ENCODE measurements around the gene HTT-AS. TPM values are rescaled to one million over a fixed set of nuclear protein-coding genes. Genes with fewer than 3 reads are reported as not detected.

Gene HTT-AS
- total RNA-seq, 2 donors from 2014 or later, result not detected

GRCh38 chr4:3025881-3026280, 48.5 kb downstream of the HTT-AS start:
- DNase-seq (ENCODE audit: low spot score in 2 of 2) (no peak), ATAC-seq (no peak)
- Mint-ChIP-seq H3K9me3 (peaks cover 0 to 9% of the 10 kb centered on the region in 2 donors), H3K36me3 (peaks cover 0 to 9% of the 10 kb centered on the region in 2 donors), H3K27ac (no peak overlapping the region)

- Mint-ChIP-seq H3K27ac (no peak overlapping the region), H3K9me3 (peaks cover 0 to 9% of the 10 kb centered on the region in 2 donors), H3K36me3 (peaks cover 0 to 9% of the 10 kb centered on the region in 2 donors)
- ATAC-seq (no peak), DNase-seq (ENCODE audit: low spot score in 2 of 2) (no peak)
Observed at GRCh38 chr4:3022651-3023050, 51.7 kb downstream of the HTT-AS start.

GRCh38 chr4:3022112-3022511, 52.2 kb downstream of the HTT-AS start:
- no peak for DNase-seq (ENCODE audit: low spot score in 2 of 2)
- ATAC-seq, result no peak
- Mint-ChIP-seq H3K9me3 (peaks cover 0 to 9% of the 10 kb centered on the region in 2 donors), H3K27ac (no peak overlapping the region), H3K36me3 (peaks cover 0 to 9% of the 10 kb centered on the region in 2 donors)

- Mint-ChIP-seq H3K27ac (no peak overlapping the region), H3K9me3 (peaks cover 0 to 9% of the 10 kb centered on the region in 2 donors), H3K36me3 (peaks cover 0 to 9% of the 10 kb centered on the region in 2 donors)
- DNase-seq (ENCODE audit: low spot score in 2 of 2) (no peak), ATAC-seq (peak in 1 of 2 donors; percentile 86)
Observed at GRCh38 chr4:3021627-3022026, 52.7 kb downstream of the HTT-AS start.

DNA sequence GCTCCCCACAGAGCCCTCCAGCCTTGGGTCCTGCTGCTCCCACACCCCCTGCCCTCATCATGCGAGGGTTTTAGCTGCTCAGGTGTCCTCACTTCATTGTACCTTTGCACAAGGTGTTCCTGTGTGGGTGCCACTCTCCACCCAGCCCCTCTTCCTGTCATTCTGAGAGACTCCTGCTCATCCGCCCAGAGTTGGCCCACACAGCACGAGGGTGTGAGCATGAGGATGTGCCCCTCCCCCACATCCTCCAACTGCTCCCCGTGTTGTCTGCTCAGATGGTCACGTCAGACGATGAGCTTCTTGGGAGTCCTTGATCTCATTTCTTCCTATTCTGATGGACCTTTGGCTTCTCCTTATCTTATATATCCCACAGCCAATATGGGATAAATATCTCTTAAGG, 53.2 kb downstream of the HTT-AS start:
- DNase-seq (ENCODE audit: low spot score in 2 of 2) (no peak), ATAC-seq (peak in 1 of 2 donors; percentile 32)
- Mint-ChIP-seq H3K27ac (no peak overlapping the region), H3K36me3 (peaks cover 0 to 9% of the 10 kb centered on the region in 2 donors), H3K9me3 (peaks cover 0 to 9% of the 10 kb centered on the region in 2 donors)

DNA sequence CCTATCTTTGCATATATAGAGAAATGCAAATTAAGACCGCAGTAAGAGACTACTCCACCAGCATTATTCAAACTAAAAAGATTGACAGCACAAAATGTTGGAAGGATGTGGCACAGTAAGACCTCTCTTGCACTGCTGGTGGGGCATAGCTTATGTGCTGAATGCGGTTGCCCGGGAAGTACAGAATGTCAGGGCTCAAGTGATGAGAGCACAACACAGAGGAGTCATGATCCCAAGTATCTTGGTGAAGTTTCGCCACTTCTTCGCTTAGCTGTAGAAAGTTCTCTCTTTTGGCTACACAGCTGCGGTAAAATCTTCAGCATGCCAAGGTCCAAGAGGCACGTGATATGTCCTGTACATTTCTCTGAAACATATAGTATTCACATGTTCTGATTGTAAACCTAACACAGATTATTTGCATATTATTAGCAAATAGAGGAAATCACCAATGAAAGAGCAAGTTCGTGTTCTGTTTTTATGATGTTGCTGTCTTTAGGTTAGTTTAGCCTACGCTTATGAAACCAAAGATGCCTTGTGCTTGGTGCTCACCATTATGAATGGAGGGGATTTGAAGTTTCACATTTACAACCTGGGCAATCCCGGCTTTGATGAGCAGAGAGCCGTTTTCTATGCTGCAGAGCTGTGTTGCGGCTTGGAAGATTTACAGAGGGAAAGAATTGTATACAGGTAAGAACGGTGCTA, 55.0 kb downstream of the HTT-AS start:
- no peak for DNase-seq (ENCODE audit: low spot score in 2 of 2)
- ATAC-seq, result no peak
- peaks cover 0 to 9% of the 10 kb centered on the region in 2 donors for H3K36me3 Mint-ChIP-seq
- no peak overlapping the region for H3K27ac Mint-ChIP-seq
- peaks cover 0 to 9% of the 10 kb centered on the region in 2 donors for H3K9me3 Mint-ChIP-seq

GRCh38 chr4:3017504-3017903, 56.8 kb downstream of the HTT-AS start:
- no peak for ATAC-seq
- Mint-ChIP-seq H3K9me3 (no peaks in the 10 kb centered on the region), H3K27ac (no peak overlapping the region), H3K36me3 (no peaks in the 10 kb centered on the region)
- no peak for DNase-seq (ENCODE audit: low spot score in 2 of 2)

GRCh38 chr4:3016961-3017360, 57.4 kb downstream of the HTT-AS start:
- no peak for DNase-seq (ENCODE audit: low spot score in 2 of 2)
- Mint-ChIP-seq H3K9me3 (no peaks in the 10 kb centered on the region), H3K27ac (no peak overlapping the region), H3K36me3 (no peaks in the 10 kb centered on the region)
- ATAC-seq, result no peak

DNA sequence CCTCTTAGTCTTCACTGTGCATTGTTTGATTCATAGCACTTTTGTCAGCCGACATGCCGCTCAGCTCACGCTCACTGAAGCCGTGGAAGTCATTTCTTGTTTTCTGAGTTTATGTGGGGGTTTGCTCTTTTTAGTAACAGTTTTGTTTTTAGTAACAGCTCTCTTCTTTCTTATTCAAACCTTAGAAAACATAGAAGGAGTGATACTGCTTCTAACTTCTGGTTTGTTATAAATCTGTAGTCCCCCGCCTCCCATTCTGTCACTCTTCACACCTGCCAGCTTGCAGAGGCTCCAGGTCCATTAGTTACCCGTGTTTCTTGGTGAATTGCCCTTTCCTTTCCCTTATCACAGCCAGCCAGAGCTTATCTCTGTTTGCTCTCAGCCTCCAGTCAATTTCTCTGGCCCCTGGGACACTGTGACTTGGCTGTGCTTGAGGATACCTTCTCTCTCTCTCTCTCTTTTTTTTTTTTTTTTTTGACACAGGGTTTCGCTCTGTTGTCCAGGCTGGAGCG, 60.4 kb downstream of the HTT-AS start:
- no peak overlapping the region for H3K27ac Mint-ChIP-seq
- ATAC-seq, result peak; percentile 61 to 91
- H3K9me3 Mint-ChIP-seq, result no peaks in the 10 kb centered on the region
- no peaks in the 10 kb centered on the region for H3K36me3 Mint-ChIP-seq
- DNase-seq (ENCODE audit: low spot score in 2 of 2), result peak in 1 of 2 donors; percentile 52

Other genes starting within 250 kb of the HTT-AS start
- 100 to 1,000 TPM; 216 to 239 TPM for gene ADD1, start 230.7 kb downstream of the HTT-AS start, total RNA-seq
- gene NOP14, start 111.1 kb downstream of the HTT-AS start, total RNA-seq, result 10 to 100 TPM; 62.9 to 77.1 TPM
- 1 to 10 TPM; 2.9 to 7.2 TPM for gene GRK4, start 111.0 kb downstream of the HTT-AS start, total RNA-seq
- gene HTT, start 143 bp upstream of the HTT-AS start, total RNA-seq, result 100 to 1,000 TPM in 1 of 2 donors, 10 to 100 TPM in 1; 77.8 to 121 TPM
- gene MSANTD1, start 174.6 kb upstream of the HTT-AS start, total RNA-seq, result 1 to 10 TPM in 1 of 2 donors, under 1 TPM in 1; 0.48 to 1.6 TPM
- 10 to 100 TPM in 1 of 2 donors, 1 to 10 TPM in 1; 5.3 to 15.6 TPM for gene RGS12, start 218.5 kb upstream of the HTT-AS start, total RNA-seq